Endothelial cell of umbilical vein (primary cell): Measurements from ENCODE around the gene SEPTIN3.

ENCODE experiments used
- CTCF ChIP-seq, 2 donors: IDR thresholded peaks; 1 replicate in 1 of 2; 2 replicates in 1 of 2; pipeline ENCODE4 v1.5.1; 2011; ENCODE audit warnings: low read length in 2 of 2, mild to moderate bottlenecking in 2 of 2, moderate library complexity in 2 of 2, control low read depth in 1 of 2, inconsistent platforms in 1 of 2, low read depth in 1 of 2; ENCODE audit not compliant: insufficient read depth in 1 of 2; ENCODE audit errors: extremely low read depth in 1 of 2
- FOS ChIP-seq: IDR thresholded peaks from 2 replicates; pipeline ENCODE4 v1.6.1; 2011; ENCODE audit warnings: mild to moderate bottlenecking, low read length, moderate library complexity, borderline replicate concordance; ENCODE audit not compliant: insufficient read depth
- JUN ChIP-seq: IDR thresholded peaks from 2 replicates; pipeline ENCODE4 v1.6.1; 2011; ENCODE audit warnings: borderline replicate concordance, low read depth; ENCODE audit not compliant: insufficient read length, insufficient read depth
- POLR2A ChIP-seq: IDR thresholded peaks from 2 replicates; pipeline ENCODE4 v1.6.1; 2012; ENCODE audit warnings: low read depth, mild to moderate bottlenecking, control low read depth, low read length
- POLR2AphosphoS5 ChIP-seq: IDR thresholded peaks from 2 replicates; pipeline ENCODE4 v1.6.1; 2012; ENCODE audit warnings: low read depth, mild to moderate bottlenecking, control low read depth, low read length, moderate library complexity; ENCODE audit not compliant: insufficient read depth

DNA sequence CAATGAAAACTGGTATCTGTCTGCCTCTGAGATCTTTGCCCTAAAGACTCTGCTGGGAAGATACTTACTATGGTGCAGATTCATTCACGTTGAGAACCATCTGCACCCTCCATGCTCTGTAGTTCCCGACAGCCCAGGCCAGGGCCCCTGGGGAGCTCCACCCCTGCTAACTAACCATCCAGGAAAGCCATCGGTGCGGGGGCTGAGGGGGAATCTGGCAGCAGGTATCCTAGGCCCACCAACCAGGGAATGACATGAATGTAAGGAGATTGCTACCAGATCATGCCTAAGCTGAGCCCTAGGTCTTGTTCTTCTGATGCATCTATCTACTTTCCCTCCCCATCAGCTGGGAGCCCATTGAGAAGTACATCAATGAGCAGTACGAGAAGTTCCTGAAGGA, 18.0 kb downstream of the SEPTIN3 start:
- no peak for TF ChIP-seq JUN
- TF ChIP-seq CTCF (IDR thresholded peaks at IDR 0.05; ENCODE audit: extremely low read depth in 1 of 2, insufficient read depth in 1 of 2, low read depth in 1 of 2, low read length in 2 of 2) = no peak
- no peak for TF ChIP-seq FOS
- no peak for TF ChIP-seq POLR2AphosphoS5
- TF ChIP-seq POLR2A = no peak
